Measurements from ENCODE around the gene CGRRF1. TPM values are rescaled to one million over a fixed set of nuclear protein-coding genes. Genes with fewer than 3 reads are reported as not detected.

Gene CGRRF1
- total and polyA plus RNA-seq, 9 of the 15 experiments (the other 6 are each of a cell fraction or from before 2014, with no cell fraction given) = 2.8 to 15.8 (median 4.6) TPM

DNA sequence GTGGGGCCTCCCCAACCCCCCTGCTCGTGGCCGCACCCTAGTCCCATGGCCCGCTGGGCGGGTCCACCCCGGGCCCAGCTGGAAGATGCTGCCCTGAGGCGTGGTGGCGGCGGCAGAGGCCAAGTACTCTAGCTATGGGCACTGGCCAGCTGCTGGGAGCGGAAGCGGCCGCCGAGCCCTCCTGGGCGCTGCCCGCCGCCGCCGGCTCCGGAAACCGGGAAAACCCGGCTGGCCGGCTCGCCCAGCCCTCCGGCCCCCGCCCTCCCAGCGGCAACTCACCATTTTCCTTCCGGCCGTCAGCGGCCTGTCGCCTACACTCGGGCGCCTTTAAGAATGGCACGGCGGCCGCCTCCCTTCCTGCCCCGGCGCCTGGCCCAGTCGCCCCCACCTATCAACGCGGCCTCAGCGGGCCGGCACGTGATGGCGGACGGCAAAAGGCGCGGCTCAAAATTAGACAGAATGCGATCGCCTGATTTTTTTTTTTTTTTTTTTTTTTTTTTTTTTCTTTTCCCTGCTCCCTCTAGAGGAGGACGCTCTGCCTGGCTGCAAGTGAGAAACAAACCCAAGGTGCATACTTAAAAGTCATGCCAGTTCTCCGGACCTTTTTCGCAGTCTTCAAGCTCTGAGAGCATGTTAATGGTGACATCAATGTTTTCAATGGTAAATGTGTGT is 20.9 kb upstream of the CGRRF1 start, which contains the start of gene GMFB (continued):
- TF ChIP-seq, protein P1, sequence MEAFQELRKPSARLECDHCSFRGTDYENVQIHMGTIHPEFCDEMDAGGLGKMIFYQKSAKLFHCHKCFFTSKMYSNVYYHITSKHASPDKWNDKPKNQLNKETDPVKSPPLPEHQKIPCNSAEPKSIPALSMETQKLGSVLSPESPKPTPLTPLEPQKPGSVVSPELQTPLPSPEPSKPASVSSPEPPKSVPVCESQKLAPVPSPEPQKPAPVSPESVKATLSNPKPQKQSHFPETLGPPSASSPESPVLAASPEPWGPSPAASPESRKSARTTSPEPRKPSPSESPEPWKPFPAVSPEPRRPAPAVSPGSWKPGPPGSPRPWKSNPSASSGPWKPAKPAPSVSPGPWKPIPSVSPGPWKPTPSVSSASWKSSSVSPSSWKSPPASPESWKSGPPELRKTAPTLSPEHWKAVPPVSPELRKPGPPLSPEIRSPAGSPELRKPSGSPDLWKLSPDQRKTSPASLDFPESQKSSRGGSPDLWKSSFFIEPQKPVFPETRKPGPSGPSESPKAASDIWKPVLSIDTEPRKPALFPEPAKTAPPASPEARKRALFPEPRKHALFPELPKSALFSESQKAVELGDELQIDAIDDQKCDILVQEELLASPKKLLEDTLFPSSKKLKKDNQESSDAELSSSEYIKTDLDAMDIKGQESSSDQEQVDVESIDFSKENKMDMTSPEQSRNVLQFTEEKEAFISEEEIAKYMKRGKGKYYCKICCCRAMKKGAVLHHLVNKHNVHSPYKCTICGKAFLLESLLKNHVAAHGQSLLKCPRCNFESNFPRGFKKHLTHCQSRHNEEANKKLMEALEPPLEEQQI (IDR thresholded peaks at IDR 0.05) = no peak
- TF ChIP-seq RBM17 (IDR thresholded peaks at IDR 0.05; ENCODE audit: borderline replicate concordance, low read depth, low read length) (no peak), SPI1 (IDR thresholded peaks at IDR 0.05; ENCODE audit: borderline replicate concordance, low read depth, low read length) (no peak), ZNF282 (CRISPR knock-in tag; IDR thresholded peaks at IDR 0.05) (no peak), KDM5B (IDR thresholded peaks at IDR 0.05; ENCODE audit: insufficient replicate concordance, low read depth, low read length) (peak; percentile 28), EGR1 (conservative IDR thresholded peaks at IDR 0.05) (peak; percentile 41), ZNF551 (CRISPR knock-in tag; IDR thresholded peaks at IDR 0.05) (no peak), TBP (optimal IDR thresholded peaks at IDR 0.05; ENCODE audit: low read depth, low read length) (peak; percentile 59), PTRF (tag; IDR thresholded peaks at IDR 0.05) (no peak), BACH1 (tag; IDR thresholded peaks at IDR 0.05) (no peak), ESRRA (IDR thresholded peaks at IDR 0.05; ENCODE audit: borderline replicate concordance, low read depth) (0 out of 2 replicates have a peak, but pooled peaks have one; percentile 12), EZH2 (IDR thresholded peaks at IDR 0.05; ENCODE audit: borderline replicate concordance, low read depth, low read length) (no peak)
- TF ChIP-seq, protein P2, sequence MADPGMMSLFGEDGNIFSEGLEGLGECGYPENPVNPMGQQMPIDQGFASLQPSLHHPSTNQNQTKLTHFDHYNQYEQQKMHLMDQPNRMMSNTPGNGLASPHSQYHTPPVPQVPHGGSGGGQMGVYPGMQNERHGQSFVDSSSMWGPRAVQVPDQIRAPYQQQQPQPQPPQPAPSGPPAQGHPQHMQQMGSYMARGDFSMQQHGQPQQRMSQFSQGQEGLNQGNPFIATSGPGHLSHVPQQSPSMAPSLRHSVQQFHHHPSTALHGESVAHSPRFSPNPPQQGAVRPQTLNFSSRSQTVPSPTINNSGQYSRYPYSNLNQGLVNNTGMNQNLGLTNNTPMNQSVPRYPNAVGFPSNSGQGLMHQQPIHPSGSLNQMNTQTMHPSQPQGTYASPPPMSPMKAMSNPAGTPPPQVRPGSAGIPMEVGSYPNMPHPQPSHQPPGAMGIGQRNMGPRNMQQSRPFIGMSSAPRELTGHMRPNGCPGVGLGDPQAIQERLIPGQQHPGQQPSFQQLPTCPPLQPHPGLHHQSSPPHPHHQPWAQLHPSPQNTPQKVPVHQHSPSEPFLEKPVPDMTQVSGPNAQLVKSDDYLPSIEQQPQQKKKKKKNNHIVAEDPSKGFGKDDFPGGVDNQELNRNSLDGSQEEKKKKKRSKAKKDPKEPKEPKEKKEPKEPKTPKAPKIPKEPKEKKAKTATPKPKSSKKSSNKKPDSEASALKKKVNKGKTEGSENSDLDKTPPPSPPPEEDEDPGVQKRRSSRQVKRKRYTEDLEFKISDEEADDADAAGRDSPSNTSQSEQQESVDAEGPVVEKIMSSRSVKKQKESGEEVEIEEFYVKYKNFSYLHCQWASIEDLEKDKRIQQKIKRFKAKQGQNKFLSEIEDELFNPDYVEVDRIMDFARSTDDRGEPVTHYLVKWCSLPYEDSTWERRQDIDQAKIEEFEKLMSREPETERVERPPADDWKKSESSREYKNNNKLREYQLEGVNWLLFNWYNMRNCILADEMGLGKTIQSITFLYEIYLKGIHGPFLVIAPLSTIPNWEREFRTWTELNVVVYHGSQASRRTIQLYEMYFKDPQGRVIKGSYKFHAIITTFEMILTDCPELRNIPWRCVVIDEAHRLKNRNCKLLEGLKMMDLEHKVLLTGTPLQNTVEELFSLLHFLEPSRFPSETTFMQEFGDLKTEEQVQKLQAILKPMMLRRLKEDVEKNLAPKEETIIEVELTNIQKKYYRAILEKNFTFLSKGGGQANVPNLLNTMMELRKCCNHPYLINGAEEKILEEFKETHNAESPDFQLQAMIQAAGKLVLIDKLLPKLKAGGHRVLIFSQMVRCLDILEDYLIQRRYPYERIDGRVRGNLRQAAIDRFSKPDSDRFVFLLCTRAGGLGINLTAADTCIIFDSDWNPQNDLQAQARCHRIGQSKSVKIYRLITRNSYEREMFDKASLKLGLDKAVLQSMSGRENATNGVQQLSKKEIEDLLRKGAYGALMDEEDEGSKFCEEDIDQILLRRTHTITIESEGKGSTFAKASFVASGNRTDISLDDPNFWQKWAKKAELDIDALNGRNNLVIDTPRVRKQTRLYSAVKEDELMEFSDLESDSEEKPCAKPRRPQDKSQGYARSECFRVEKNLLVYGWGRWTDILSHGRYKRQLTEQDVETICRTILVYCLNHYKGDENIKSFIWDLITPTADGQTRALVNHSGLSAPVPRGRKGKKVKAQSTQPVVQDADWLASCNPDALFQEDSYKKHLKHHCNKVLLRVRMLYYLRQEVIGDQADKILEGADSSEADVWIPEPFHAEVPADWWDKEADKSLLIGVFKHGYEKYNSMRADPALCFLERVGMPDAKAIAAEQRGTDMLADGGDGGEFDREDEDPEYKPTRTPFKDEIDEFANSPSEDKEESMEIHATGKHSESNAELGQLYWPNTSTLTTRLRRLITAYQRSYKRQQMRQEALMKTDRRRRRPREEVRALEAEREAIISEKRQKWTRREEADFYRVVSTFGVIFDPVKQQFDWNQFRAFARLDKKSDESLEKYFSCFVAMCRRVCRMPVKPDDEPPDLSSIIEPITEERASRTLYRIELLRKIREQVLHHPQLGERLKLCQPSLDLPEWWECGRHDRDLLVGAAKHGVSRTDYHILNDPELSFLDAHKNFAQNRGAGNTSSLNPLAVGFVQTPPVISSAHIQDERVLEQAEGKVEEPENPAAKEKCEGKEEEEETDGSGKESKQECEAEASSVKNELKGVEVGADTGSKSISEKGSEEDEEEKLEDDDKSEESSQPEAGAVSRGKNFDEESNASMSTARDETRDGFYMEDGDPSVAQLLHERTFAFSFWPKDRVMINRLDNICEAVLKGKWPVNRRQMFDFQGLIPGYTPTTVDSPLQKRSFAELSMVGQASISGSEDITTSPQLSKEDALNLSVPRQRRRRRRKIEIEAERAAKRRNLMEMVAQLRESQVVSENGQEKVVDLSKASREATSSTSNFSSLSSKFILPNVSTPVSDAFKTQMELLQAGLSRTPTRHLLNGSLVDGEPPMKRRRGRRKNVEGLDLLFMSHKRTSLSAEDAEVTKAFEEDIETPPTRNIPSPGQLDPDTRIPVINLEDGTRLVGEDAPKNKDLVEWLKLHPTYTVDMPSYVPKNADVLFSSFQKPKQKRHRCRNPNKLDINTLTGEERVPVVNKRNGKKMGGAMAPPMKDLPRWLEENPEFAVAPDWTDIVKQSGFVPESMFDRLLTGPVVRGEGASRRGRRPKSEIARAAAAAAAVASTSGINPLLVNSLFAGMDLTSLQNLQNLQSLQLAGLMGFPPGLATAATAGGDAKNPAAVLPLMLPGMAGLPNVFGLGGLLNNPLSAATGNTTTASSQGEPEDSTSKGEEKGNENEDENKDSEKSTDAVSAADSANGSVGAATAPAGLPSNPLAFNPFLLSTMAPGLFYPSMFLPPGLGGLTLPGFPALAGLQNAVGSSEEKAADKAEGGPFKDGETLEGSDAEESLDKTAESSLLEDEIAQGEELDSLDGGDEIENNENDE (IDR thresholded peaks at IDR 0.05; ENCODE audit: low read depth, low read length) = no peak

All from K562 (cell line).